ENCODE results near the gene CSRNP3. TPM values are rescaled to one million over a fixed set of nuclear protein-coding genes. Genes with fewer than 3 reads are reported as not detected.

Gene CSRNP3
- total and polyA plus RNA-seq, 4 donors: 0.18 to 2.2 (median 2.0) TPM

- Histone ChIP-seq H3K4me1 (ENCODE audit: control insufficient read depth in 4 of 4, insufficient read depth in 4 of 4, low read length in 3 of 4) (no peaks in the 10 kb centered on the region), H3K27me3 (ENCODE audit: control insufficient read depth in 4 of 4, insufficient read depth in 4 of 4, low read length in 3 of 4) (no peaks in the 10 kb centered on the region), H3K9me3 (ENCODE audit: control insufficient read depth in 4 of 4, low read length in 3 of 4) (no peaks in the 10 kb centered on the region), H3K27ac (ENCODE audit: low read depth in 1 of 2, low read length in 2 of 2) (no peak overlapping the region), H3K9ac (ENCODE audit: low read depth in 1 of 2, low read length in 2 of 2) (no peak overlapping the region), H3K36me3 (ENCODE audit: control insufficient read depth in 4 of 4, insufficient read depth in 3 of 4, low read depth in 1 of 4, low read length in 3 of 4) (peaks cover 0 to 7% (median 5%) of the 10 kb centered on the region in 4 donors), H3K4me3 (ENCODE audit: low read depth in 1 of 3, low read length in 3 of 3) (no peak overlapping the region)
- 83% methylated on average over 1 of the region's 1 CpG for WGBS
- no peak for DNase-seq (ENCODE audit: low spot score)
- no peak for TF ChIP-seq SP1 (IDR thresholded peaks at IDR 0.05)
Observed at GRCh38 chr2:165682546-165682945, 213.0 kb downstream of the CSRNP3 start.

- no peak overlapping the region for H3K9ac ChIP-seq (ENCODE audit: low read depth in 1 of 2, low read length in 2 of 2)
- H3K36me3 ChIP-seq (ENCODE audit: control insufficient read depth in 4 of 4, insufficient read depth in 3 of 4, low read depth in 1 of 4, low read length in 3 of 4): no peaks in the 10 kb centered on the region
Observed at GRCh38 chr2:165686800-165687199, 217.3 kb downstream of the CSRNP3 start.

More at GRCh38 chr2:165686800-165687199, 217.3 kb downstream of the CSRNP3 start:
- H3K27me3 ChIP-seq (ENCODE audit: control insufficient read depth in 4 of 4, insufficient read depth in 4 of 4, low read length in 3 of 4): no peaks in the 10 kb centered on the region
- no peak overlapping the region for H3K4me3 ChIP-seq (ENCODE audit: low read depth in 1 of 3, low read length in 3 of 3)
- H3K9me3 ChIP-seq (ENCODE audit: control insufficient read depth in 4 of 4, low read length in 3 of 4): no peaks in the 10 kb centered on the region
- WGBS: 96% methylated on average over 2 of the region's 2 CpGs
- no peak overlapping the region for H3K27ac ChIP-seq (ENCODE audit: low read depth in 1 of 2, low read length in 2 of 2)
- no peaks in the 10 kb centered on the region for H3K4me1 ChIP-seq (ENCODE audit: control insufficient read depth in 4 of 4, insufficient read depth in 4 of 4, low read length in 3 of 4)
- DNase-seq (ENCODE audit: low spot score): no peak
- TF ChIP-seq NR2F2 (IDR thresholded peaks at IDR 0.05) (no peak), CTCF (IDR thresholded peaks at IDR 0.05; ENCODE audit: low read depth, low read length, missing input control) (no peak), YY1 (IDR thresholded peaks at IDR 0.05) (no peak), GABPA (IDR thresholded peaks at IDR 0.05 in 1 of 2, conservative IDR thresholded peaks at IDR 0.05 in 1 of 2) (no peak), ATF3 (IDR thresholded peaks at IDR 0.05) (no peak), EGR1 (IDR thresholded peaks at IDR 0.05; ENCODE audit: low read depth in 2 of 2) (no peak), REST (IDR thresholded peaks at IDR 0.05) (no peak), SP1 (IDR thresholded peaks at IDR 0.05) (no peak), HNF4A (conservative IDR thresholded peaks at IDR 0.05) (no peak)

Data from liver (tissue), 9 donors.